ENCODE results near the gene SUSD4. TPM values are rescaled to one million over a fixed set of nuclear protein-coding genes. Genes with fewer than 3 reads are reported as not detected.
A peak's percentile ranks its signal among the peaks of the same experiment; 100 is the strongest.

The SUSD4 gene
- total RNA-seq, 1 donor from 2014 or later = 26.3 TPM

DNA sequence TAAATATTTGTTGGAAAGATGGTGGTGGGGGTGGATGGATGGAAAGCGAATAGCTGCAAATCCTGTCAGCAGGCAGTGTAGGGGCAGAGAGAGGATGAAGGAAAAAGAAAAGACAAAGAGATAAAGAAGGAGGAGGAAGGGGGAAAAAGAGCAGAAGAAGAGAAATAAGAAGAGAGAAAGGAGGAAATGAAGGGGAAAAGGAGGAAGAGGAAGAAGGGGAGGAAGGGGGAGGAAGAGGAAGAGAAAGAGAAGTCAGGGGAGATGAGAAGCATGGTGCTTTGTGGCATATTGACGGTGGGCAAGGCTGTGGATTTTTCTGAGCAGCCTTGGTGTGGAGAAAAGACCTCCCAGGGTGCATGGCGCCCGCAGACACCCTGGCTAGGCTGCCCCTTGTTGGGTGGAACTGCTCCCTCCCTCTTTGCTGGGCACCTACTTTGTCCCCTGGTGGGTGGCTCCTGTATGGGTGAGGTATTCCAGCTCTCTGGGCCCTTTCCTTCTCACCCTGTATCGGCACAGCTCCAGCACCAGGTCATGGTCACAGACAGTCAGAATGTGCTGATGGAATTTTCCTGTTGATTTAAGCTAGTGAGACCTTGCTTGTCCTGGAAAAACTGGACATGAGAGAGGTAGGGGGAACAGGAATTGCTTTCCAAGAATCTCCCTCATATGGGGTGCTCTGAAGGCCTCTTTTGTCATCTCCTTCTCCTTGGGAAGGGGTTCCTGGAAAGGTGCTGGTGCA, 175.2 kb downstream of the SUSD4 start:
- H3K27ac ChIP-seq = no peak overlapping the region
- no peaks in the 10 kb centered on the region for H3K27me3 ChIP-seq
- no peak overlapping the region for H3K4me3 ChIP-seq
- no peaks in the 10 kb centered on the region for H3K4me1 ChIP-seq
- no peaks in the 10 kb centered on the region for H3K9me3 ChIP-seq
- no peaks in the 10 kb centered on the region for H3K36me3 ChIP-seq
- TF ChIP-seq POLR2A (IDR thresholded peaks at IDR 0.05) = no peak
- no peak for TF ChIP-seq CTCF (IDR thresholded peaks at IDR 0.05)
- no peak for TF ChIP-seq POLR2AphosphoS5 (IDR thresholded peaks at IDR 0.05; ENCODE audit: insufficient read depth in 1 of 2, low read depth in 1 of 2)
- intact Hi-C loops (cut with DNase I) = no loop called here
- DNase-seq (ENCODE audit: extremely low spot score in 2 of 2) = peak in 1 of 2 donors; percentile 67

GRCh38 chr1:223186800-223187199, 177.2 kb downstream of the SUSD4 start:
- TF ChIP-seq CTCF (IDR thresholded peaks at IDR 0.05) (no peak), POLR2AphosphoS5 (IDR thresholded peaks at IDR 0.05; ENCODE audit: insufficient read depth in 1 of 2, low read depth in 1 of 2) (no peak), POLR2A (IDR thresholded peaks at IDR 0.05) (no peak)
- no peaks in the 10 kb centered on the region for H3K36me3 ChIP-seq
- no peak overlapping the region for H3K4me3 ChIP-seq
- no peaks in the 10 kb centered on the region for H3K9me3 ChIP-seq
- no peak overlapping the region for H3K27ac ChIP-seq
- peak in 1 of 2 donors; percentile 25 for DNase-seq (ENCODE audit: extremely low spot score in 2 of 2)
- no peaks in the 10 kb centered on the region for H3K27me3 ChIP-seq
- H3K4me1 ChIP-seq = no peaks in the 10 kb centered on the region
- intact Hi-C loops (cut with DNase I) = no loop called here

DNA sequence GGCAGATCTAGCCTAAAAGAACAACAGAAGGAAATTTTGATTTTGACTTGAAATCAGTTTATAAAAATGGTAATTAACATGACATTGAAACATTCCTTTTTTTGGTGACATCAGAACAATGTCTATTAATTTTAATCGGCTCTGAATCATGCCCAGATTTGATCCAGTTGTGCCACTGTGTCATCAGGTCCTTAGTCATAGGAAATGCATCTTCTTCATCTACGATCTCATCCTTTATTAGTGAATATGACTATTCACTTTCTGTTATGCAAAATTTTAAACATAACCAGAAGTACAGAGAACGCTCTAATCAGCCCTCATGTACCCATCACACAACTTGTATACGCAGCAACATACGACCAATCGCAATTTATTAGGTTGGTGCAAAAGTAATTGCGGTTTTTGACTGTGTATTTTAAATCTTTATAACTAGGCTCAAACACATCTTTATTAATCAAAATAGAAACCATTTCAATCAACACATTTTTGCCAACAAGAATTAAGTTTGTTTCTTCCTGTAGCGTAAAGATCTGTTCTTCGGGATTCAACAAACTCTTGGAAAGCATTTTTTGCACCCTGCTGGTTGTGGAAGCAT, 180.6 kb downstream of the SUSD4 start:
- Histone ChIP-seq H3K4me3 (no peak overlapping the region), H3K9me3 (no peaks in the 10 kb centered on the region), H3K36me3 (no peaks in the 10 kb centered on the region), H3K27me3 (no peaks in the 10 kb centered on the region), H3K27ac (no peak overlapping the region), H3K4me1 (peaks cover 20% of the 10 kb centered on the region)
- no peak for DNase-seq (ENCODE audit: extremely low spot score in 2 of 2)
- intact Hi-C loops (cut with DNase I) = no loop called here
- TF ChIP-seq CTCF (IDR thresholded peaks at IDR 0.05) = no peak
- TF ChIP-seq POLR2A (IDR thresholded peaks at IDR 0.05) = no peak
- no peak for TF ChIP-seq POLR2AphosphoS5 (IDR thresholded peaks at IDR 0.05; ENCODE audit: insufficient read depth in 1 of 2, low read depth in 1 of 2)

DNA sequence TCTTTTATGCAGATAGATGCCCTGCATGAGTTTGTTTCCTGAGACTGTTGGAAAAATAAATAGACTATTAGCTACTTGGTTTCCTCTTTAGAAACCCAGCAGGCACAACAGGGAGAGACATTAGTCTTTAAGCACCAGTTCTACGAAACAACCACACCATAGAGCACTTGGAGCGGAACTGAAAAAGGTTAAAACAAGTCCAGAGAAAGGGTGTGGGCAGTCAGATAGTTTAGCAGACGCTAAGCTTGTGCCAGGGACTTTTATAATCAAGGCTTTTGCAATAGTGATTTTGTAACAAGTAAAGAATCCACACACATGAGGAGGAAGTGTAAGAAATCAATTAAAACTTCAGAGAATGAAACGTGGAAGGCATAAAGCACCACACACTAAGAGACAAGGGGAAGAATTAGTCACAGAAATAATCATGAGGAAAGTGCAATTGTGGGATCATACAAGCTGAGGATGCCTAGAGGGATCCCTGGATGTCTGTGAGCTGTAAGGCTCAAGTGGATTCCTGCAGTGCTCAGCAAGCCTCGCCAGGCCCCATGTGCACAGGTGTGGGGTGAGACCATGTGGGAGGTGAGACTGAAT, 183.2 kb downstream of the SUSD4 start:
- H3K4me1 ChIP-seq = peaks cover 23% of the 10 kb centered on the region

More for the DNA sequence above, 183.2 kb downstream of the SUSD4 start:
- Histone ChIP-seq H3K4me3 (no peak overlapping the region), H3K9me3 (no peaks in the 10 kb centered on the region), H3K27me3 (no peaks in the 10 kb centered on the region), H3K36me3 (no peaks in the 10 kb centered on the region), H3K27ac (peak overlapping the region; percentile 68)
- intact Hi-C loops (cut with DNase I) = no loop called here
- DNase-seq (ENCODE audit: extremely low spot score in 2 of 2) = peak in 1 of 2 donors; percentile 65
- TF ChIP-seq CTCF (IDR thresholded peaks at IDR 0.05) (no peak), POLR2A (IDR thresholded peaks at IDR 0.05) (no peak), POLR2AphosphoS5 (IDR thresholded peaks at IDR 0.05; ENCODE audit: insufficient read depth in 1 of 2, low read depth in 1 of 2) (peak in 1 of 2 donors; percentile 81)
